IMR-90 (cell line): ENCODE data around the gene MAD2L2.

Experiments used
- CTCF ChIP-seq: conservative IDR thresholded peaks from 2 replicates; pipeline ENCODE4 v1.5.1; 2012; ENCODE audit warnings: mild to moderate bottlenecking, low read depth, low read length, improper control_type of control experiment
- MAZ ChIP-seq: IDR thresholded peaks from 2 replicates; pipeline ENCODE4 v1.6.1; 2012; ENCODE audit warnings: low read depth, mild to moderate bottlenecking, low read length, improper control_type of control experiment, moderate library complexity, borderline replicate concordance
- MXI1 ChIP-seq: IDR thresholded peaks from 2 replicates; pipeline ENCODE4 v1.6.1; 2012; ENCODE audit warnings: low read depth, mild to moderate bottlenecking, low read length, moderate library complexity, borderline replicate concordance
- POLR2A ChIP-seq: IDR thresholded peaks from 2 replicates; pipeline ENCODE4 v1.6.1; 2012; ENCODE audit warnings: mild to moderate bottlenecking, low read depth, low read length
- RAD21 ChIP-seq: IDR thresholded peaks from 2 replicates; pipeline ENCODE4 v1.6.1; 2012; ENCODE audit warnings: low read length, improper control_type of control experiment
- RFX5 ChIP-seq: IDR thresholded peaks from 2 replicates; pipeline ENCODE4 v1.8.0; 2012; ENCODE audit warnings: low read depth, mild to moderate bottlenecking, low read length, moderate library complexity
- SMC3 ChIP-seq: fragments of 150-350 bp; IDR thresholded peaks from 2 replicates; pipeline ENCODE4 v1.6.1; 2016; ENCODE audit warnings: low read depth, mild to moderate bottlenecking, antibody characterized with exemption, low read length, moderate library complexity
- TF ChIP-seq, protein P1 (sequence below): fragments of 150-350 bp; IDR thresholded peaks from 2 replicates; pipeline ENCODE4 v1.6.1; 2017; ENCODE audit warnings: mild to moderate bottlenecking, antibody characterized with exemption, low read length, low read depth

- TF ChIP-seq CTCF: no peak
- no peak for TF ChIP-seq MXI1
- TF ChIP-seq MAZ: no peak
- TF ChIP-seq, protein P1, sequence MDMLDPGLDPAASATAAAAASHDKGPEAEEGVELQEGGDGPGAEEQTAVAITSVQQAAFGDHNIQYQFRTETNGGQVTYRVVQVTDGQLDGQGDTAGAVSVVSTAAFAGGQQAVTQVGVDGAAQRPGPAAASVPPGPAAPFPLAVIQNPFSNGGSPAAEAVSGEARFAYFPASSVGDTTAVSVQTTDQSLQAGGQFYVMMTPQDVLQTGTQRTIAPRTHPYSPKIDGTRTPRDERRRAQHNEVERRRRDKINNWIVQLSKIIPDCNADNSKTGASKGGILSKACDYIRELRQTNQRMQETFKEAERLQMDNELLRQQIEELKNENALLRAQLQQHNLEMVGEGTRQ: no peak
- no peak for TF ChIP-seq POLR2A
- TF ChIP-seq RFX5: no peak
- TF ChIP-seq SMC3: no peak
- no peak for TF ChIP-seq RAD21
Measured at GRCh38 chr1:11629184-11630016, 51.5 kb downstream of the MAD2L2 start.
